Non-pigmented ciliary epithelial cell (primary cell): ENCODE data around the gene PURB.
"Not testable (repeated sequence)": the region's sequence is repeated elsewhere in the genome, so short reads cannot be mapped to it uniquely, and the experiment has no call there.

Experiments
- DNase-seq: peaks from one replicate; pipeline ENCODE4 v3.0.0-alpha.2; 2010; ENCODE audit warnings: low read depth

Gene PURB

GRCh38 chr7:44885394-44886317 lies at the start of gene PURB:
Gene PURB (minus strand): TSS chr7:44885530. CDS start chr7:44885348, 182 bp downstream.
- peak; percentile 83 for DNase-seq

- no peak for DNase-seq
Measured at GRCh38 chr7:44935016-44935415, 49.7 kb upstream of the PURB start.

GRCh38 chr7:44934510-44934909 lies 49.2 kb upstream of the PURB start:
- DNase-seq, result not testable (repeated sequence)

GRCh38 chr7:44930921-44931320 lies 45.6 kb upstream of the PURB start:
- DNase-seq, result no peak

GRCh38 chr7:44922351-44922694 lies 37.0 kb upstream of the PURB start:
- no peak for DNase-seq

GRCh38 chr7:44921607-44922350 lies 36.4 kb upstream of the PURB start:
- DNase-seq, result peak; percentile 24

GRCh38 chr7:44920119-44920518 lies 34.8 kb upstream of the PURB start:
- DNase-seq, result no peak

GRCh38 chr7:44918029-44918428 lies 32.7 kb upstream of the PURB start:
- DNase-seq, result no peak

GRCh38 chr7:44917465-44917864 lies 32.1 kb upstream of the PURB start:
- no peak for DNase-seq

GRCh38 chr7:44914992-44915607 lies 29.8 kb upstream of the PURB start:
- no peak for DNase-seq

GRCh38 chr7:44912775-44913347 lies 27.5 kb upstream of the PURB start:
- no peak for DNase-seq

GRCh38 chr7:44911911-44912310 lies 26.6 kb upstream of the PURB start:
- no peak for DNase-seq

GRCh38 chr7:44909596-44910389 lies 24.5 kb upstream of the PURB start:
- no peak for DNase-seq

- no peak for DNase-seq
Measured at GRCh38 chr7:44906965-44907364, 21.6 kb upstream of the PURB start.

GRCh38 chr7:44905002-44905635 lies 19.8 kb upstream of the PURB start:
- no peak for DNase-seq

- DNase-seq, result no peak
Measured at GRCh38 chr7:44899443-44899842, 14.1 kb upstream of the PURB start.

GRCh38 chr7:44898039-44898438 lies 12.7 kb upstream of the PURB start:
- no peak for DNase-seq

GRCh38 chr7:44897309-44897708 lies 12.0 kb upstream of the PURB start:
- no peak for DNase-seq

GRCh38 chr7:44894888-44895580 lies 9.7 kb upstream of the PURB start:
- DNase-seq, result no peak

GRCh38 chr7:44893710-44894234 lies 8.4 kb upstream of the PURB start:
- no peak for DNase-seq
